ENCODE results near the gene TSEN2.
"Not testable (repeated sequence)": the region's sequence is repeated elsewhere in the genome, so short reads cannot be mapped to it uniquely, and the experiment has no call there.

DNA sequence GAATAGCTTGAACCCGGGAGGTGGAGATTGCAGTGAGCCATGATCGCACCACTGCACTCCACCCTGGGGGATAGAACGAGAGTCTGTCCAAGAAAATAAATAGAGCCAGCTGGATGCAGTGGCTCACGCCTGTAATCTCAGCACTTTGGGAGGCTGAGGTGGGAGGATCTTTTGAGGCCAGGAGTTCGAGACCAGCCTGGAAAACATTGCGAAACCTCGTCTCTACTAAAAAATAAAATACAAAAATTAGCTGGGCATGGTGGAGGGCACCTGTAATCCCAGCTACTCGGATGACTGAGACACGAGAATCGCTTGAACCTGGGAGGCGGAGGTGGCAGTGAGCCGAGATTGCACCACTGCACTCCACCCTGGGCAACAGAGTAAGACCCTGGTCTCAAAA lies 59.2 kb downstream of the TSEN2 start:
- TF ChIP-seq, protein P1, sequence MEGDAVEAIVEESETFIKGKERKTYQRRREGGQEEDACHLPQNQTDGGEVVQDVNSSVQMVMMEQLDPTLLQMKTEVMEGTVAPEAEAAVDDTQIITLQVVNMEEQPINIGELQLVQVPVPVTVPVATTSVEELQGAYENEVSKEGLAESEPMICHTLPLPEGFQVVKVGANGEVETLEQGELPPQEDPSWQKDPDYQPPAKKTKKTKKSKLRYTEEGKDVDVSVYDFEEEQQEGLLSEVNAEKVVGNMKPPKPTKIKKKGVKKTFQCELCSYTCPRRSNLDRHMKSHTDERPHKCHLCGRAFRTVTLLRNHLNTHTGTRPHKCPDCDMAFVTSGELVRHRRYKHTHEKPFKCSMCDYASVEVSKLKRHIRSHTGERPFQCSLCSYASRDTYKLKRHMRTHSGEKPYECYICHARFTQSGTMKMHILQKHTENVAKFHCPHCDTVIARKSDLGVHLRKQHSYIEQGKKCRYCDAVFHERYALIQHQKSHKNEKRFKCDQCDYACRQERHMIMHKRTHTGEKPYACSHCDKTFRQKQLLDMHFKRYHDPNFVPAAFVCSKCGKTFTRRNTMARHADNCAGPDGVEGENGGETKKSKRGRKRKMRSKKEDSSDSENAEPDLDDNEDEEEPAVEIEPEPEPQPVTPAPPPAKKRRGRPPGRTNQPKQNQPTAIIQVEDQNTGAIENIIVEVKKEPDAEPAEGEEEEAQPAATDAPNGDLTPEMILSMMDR (conservative IDR thresholded peaks at IDR 0.05; ENCODE audit: low read length) = not testable (repeated sequence)
- TF ChIP-seq EZH2phosphoT487 (IDR thresholded peaks at IDR 0.05; ENCODE audit: borderline replicate concordance, low read depth, low read length) = not testable (repeated sequence)
